Measurements from ENCODE around the gene KRTAP19-4. TPM values are rescaled to one million over a fixed set of nuclear protein-coding genes. Genes with fewer than 3 reads are reported as not detected.

Gene KRTAP19-4
- total RNA-seq, 1 experiment from 2014 or later: not detected

GRCh38 chr21:30468900-30469714 is 27.9 kb downstream of the KRTAP19-4 start:
- Histone ChIP-seq H3K36me3 (no peaks in the 10 kb centered on the region), H3K9me3 (replicated peaks) (no peaks in the 10 kb centered on the region), H3K27me3 (replicated peaks) (no peaks in the 10 kb centered on the region; the same call in 1 of the 2 replicates), H3K4me3 (no peak overlapping the region), H3K4me1 (replicated peaks) (no peaks in the 10 kb centered on the region), H3K27ac (no peak overlapping the region)
- DNase-seq (ENCODE audit: low read depth in 1 of 2, low spot score in 2 of 2): no peak

GRCh38 chr21:30463713-30464112 is 33.3 kb downstream of the KRTAP19-4 start:
- H3K4me1 ChIP-seq (replicated peaks): no peaks in the 10 kb centered on the region
- DNase-seq (ENCODE audit: low read depth in 1 of 2, low spot score in 2 of 2): no peak
- H3K4me3 ChIP-seq: no peak overlapping the region
- no peak overlapping the region for H3K27ac ChIP-seq
- no peaks in the 10 kb centered on the region; the same call in 1 of the 2 replicates for H3K27me3 ChIP-seq (replicated peaks)
- no peaks in the 10 kb centered on the region for H3K9me3 ChIP-seq (replicated peaks)
- H3K36me3 ChIP-seq: no peaks in the 10 kb centered on the region

- Histone ChIP-seq H3K4me1 (replicated peaks) (no peaks in the 10 kb centered on the region), H3K27ac (no peak overlapping the region), H3K4me3 (no peak overlapping the region), H3K27me3 (replicated peaks) (no peaks in the 10 kb centered on the region; the same call in 1 of the 2 replicates), H3K36me3 (no peaks in the 10 kb centered on the region), H3K9me3 (replicated peaks) (no peaks in the 10 kb centered on the region)
- DNase-seq (ENCODE audit: low read depth in 1 of 2, low spot score in 2 of 2): no peak
Measured at GRCh38 chr21:30448514-30448913, 48.5 kb downstream of the KRTAP19-4 start.

GRCh38 chr21:30447056-30447455 is 49.9 kb downstream of the KRTAP19-4 start:
- Histone ChIP-seq H3K27ac (no peak overlapping the region), H3K27me3 (replicated peaks) (no peaks in the 10 kb centered on the region; the same call in 1 of the 2 replicates), H3K36me3 (no peaks in the 10 kb centered on the region), H3K9me3 (replicated peaks) (no peaks in the 10 kb centered on the region), H3K4me1 (replicated peaks) (no peaks in the 10 kb centered on the region), H3K4me3 (no peak overlapping the region)
- DNase-seq (ENCODE audit: low read depth in 1 of 2, low spot score in 2 of 2): no peak

Other genes with a start within 250 kb of the KRTAP19-4 start
- not detected in 2 replicates for gene KRTAP24-1, start 214.2 kb downstream of the KRTAP19-4 start, total RNA-seq (2014; rRNA removed; shearing (Covaris generic))
- gene KRTAP25-1, start 207.7 kb downstream of the KRTAP19-4 start, total RNA-seq (2014; rRNA removed; shearing (Covaris generic)): not detected in 2 replicates
- gene KRTAP26-1, start 176.8 kb downstream of the KRTAP19-4 start, total RNA-seq (2014; rRNA removed; shearing (Covaris generic)): not detected in 2 replicates
- gene KRTAP27-1, start 159.5 kb downstream of the KRTAP19-4 start, total RNA-seq (2014; rRNA removed; shearing (Covaris generic)): not detected in 2 replicates
- gene KRTAP23-1, start 148.6 kb downstream of the KRTAP19-4 start, total RNA-seq (2014; rRNA removed; shearing (Covaris generic)): not detected in 2 replicates
- not detected in 2 replicates for gene KRTAP13-2, start 124.9 kb downstream of the KRTAP19-4 start, total RNA-seq (2014; rRNA removed; shearing (Covaris generic))
- not detected in 2 replicates for gene KRTAP13-1, start 101.1 kb downstream of the KRTAP19-4 start, total RNA-seq (2014; rRNA removed; shearing (Covaris generic))
- gene KRTAP13-3, start 71.2 kb downstream of the KRTAP19-4 start, total RNA-seq (2014; rRNA removed; shearing (Covaris generic)): not detected in 2 replicates
- gene KRTAP13-4, start 66.9 kb downstream of the KRTAP19-4 start, total RNA-seq (2014; rRNA removed; shearing (Covaris generic)): not detected in 2 replicates
- gene KRTAP15-1, start 56.9 kb downstream of the KRTAP19-4 start, total RNA-seq (2014; rRNA removed; shearing (Covaris generic)): not detected in 2 replicates
- gene KRTAP19-1, start 16.8 kb downstream of the KRTAP19-4 start, total RNA-seq (2014; rRNA removed; shearing (Covaris generic)): not detected in 2 replicates
- gene KRTAP19-2, start 9.7 kb downstream of the KRTAP19-4 start, total RNA-seq (2014; rRNA removed; shearing (Covaris generic)): not detected in 2 replicates
- gene KRTAP19-3, start 5.2 kb downstream of the KRTAP19-4 start, total RNA-seq (2014; rRNA removed; shearing (Covaris generic)): not detected in 2 replicates
- gene KRTAP19-5, start 5.0 kb upstream of the KRTAP19-4 start, total RNA-seq (2014; rRNA removed; shearing (Covaris generic)): not detected in 2 replicates
- not detected in 2 replicates for gene KRTAP19-6, start 44.7 kb upstream of the KRTAP19-4 start, total RNA-seq (2014; rRNA removed; shearing (Covaris generic))
- not detected in 2 replicates for gene KRTAP19-7, start 64.1 kb upstream of the KRTAP19-4 start, total RNA-seq (2014; rRNA removed; shearing (Covaris generic))
- gene KRTAP22-2, start 93.2 kb upstream of the KRTAP19-4 start, total RNA-seq (2014; rRNA removed; shearing (Covaris generic)): not detected in 2 replicates
- not detected in 2 replicates for gene KRTAP6-3, start 95.3 kb upstream of the KRTAP19-4 start, total RNA-seq (2014; rRNA removed; shearing (Covaris generic))
- gene KRTAP6-2, start 101.7 kb upstream of the KRTAP19-4 start, total RNA-seq (2014; rRNA removed; shearing (Covaris generic)): not detected in 2 replicates
- not detected in 2 replicates for gene KRTAP22-1, start 103.9 kb upstream of the KRTAP19-4 start, total RNA-seq (2014; rRNA removed; shearing (Covaris generic))
- gene KRTAP6-1, start 116.8 kb upstream of the KRTAP19-4 start, total RNA-seq (2014; rRNA removed; shearing (Covaris generic)): not detected in 2 replicates
- gene KRTAP20-1, start 119.3 kb upstream of the KRTAP19-4 start, total RNA-seq (2014; rRNA removed; shearing (Covaris generic)): not detected in 2 replicates
- gene KRTAP20-4, start 123.5 kb upstream of the KRTAP19-4 start, total RNA-seq (2014; rRNA removed; shearing (Covaris generic)): not detected in 2 replicates
- gene KRTAP20-2, start 138.0 kb upstream of the KRTAP19-4 start, total RNA-seq (2014; rRNA removed; shearing (Covaris generic)): not detected in 2 replicates
- not detected in 2 replicates for gene KRTAP20-3, start 145.7 kb upstream of the KRTAP19-4 start, total RNA-seq (2014; rRNA removed; shearing (Covaris generic))
- gene KRTAP21-3, start 221.6 kb upstream of the KRTAP19-4 start, total RNA-seq (2014; rRNA removed; shearing (Covaris generic)): not detected in 2 replicates

Measured in SJSA1 (cell line).